Neural cell (in vitro differentiated cells): Measurements from ENCODE around the gene NTRK1. TPM values are rescaled to one million over a fixed set of nuclear protein-coding genes. Genes with fewer than 3 reads are reported as not detected.

Experiments used
- H2AFZ ChIP-seq: fragments of 200-600, 300-800 bp; sonication (generic), shearing (Covaris generic); 2 replicates; pipeline ENCODE4 v1.6.0; 2014; ENCODE audit warnings: low read depth, mild to moderate bottlenecking, antibody characterized with exemption, low read length, moderate library complexity
- H3F3A ChIP-seq: fragments of 200-600 bp; shearing (Covaris generic); 2 replicates; pipeline ENCODE4 v1.6.1; 2016; ENCODE audit warnings: mild to moderate bottlenecking, moderate library complexity, mixed read lengths, antibody characterized with exemption, low read length; ENCODE audit not compliant: insufficient read depth, poor library complexity, severe bottlenecking
- H3K27ac ChIP-seq: fragments of 200-600, 300-800 bp; sonication (generic), shearing (Covaris generic); 2 replicates; pipeline ENCODE4 v1.5.1; 2014; ENCODE audit warnings: mild to moderate bottlenecking, low read length, moderate library complexity
- H3K27me3 ChIP-seq: fragments of 300-800, 200-600 bp; sonication (generic), shearing (Covaris generic); 2 replicates; pipeline ENCODE4 v1.6.0; 2014; ENCODE audit warnings: mild to moderate bottlenecking, low read depth, low read length, moderate library complexity; ENCODE audit not compliant: insufficient read depth
- H3K36me3 ChIP-seq: fragments of 300-800, 200-600 bp; sonication (generic), shearing (Covaris generic); 2 replicates; pipeline ENCODE4 v1.5.1; 2014; ENCODE audit warnings: mild to moderate bottlenecking, antibody characterized with exemption, low read length, moderate library complexity; ENCODE audit not compliant: insufficient read depth
- H3K4me2 ChIP-seq: fragments of 300-800, 200-600 bp; sonication (generic), shearing (Covaris generic); 2 replicates; pipeline ENCODE4 v1.6.0; 2014; ENCODE audit warnings: mild to moderate bottlenecking, low read length
- H3K4me3 ChIP-seq: fragments of 300-800, 200-600 bp; sonication (generic), shearing (Covaris generic); 2 replicates; pipeline ENCODE4 v1.5.1; 2014; ENCODE audit warnings: mild to moderate bottlenecking, low read length, moderate library complexity
- H3K79me2 ChIP-seq: fragments of 200-600 bp; shearing (Covaris generic); replicated peaks from 2 replicates; pipeline ENCODE4 v1.6.0; 2014; ENCODE audit warnings: mild to moderate bottlenecking, low read length, moderate library complexity; ENCODE audit not compliant: insufficient read depth
- H3K9ac ChIP-seq: fragments of 300-800, 200-600 bp; sonication (generic), shearing (Covaris generic); 2 replicates; pipeline ENCODE4 v1.6.1; 2016; ENCODE audit warnings: mild to moderate bottlenecking, low read length, mixed read lengths
- H3K9me2 ChIP-seq: fragments of 200-600 bp; shearing (Covaris generic); 2 replicates; pipeline ENCODE4 v1.6.1; 2016; ENCODE audit warnings: mild to moderate bottlenecking, low read length, mixed read lengths; ENCODE audit not compliant: insufficient read depth
- H3K9me3 ChIP-seq: fragments of 200-600, 300-800 bp; sonication (generic), shearing (Covaris generic); 2 replicates; pipeline ENCODE4 v1.6.1; 2016; ENCODE audit warnings: mild to moderate bottlenecking, mixed run types, low read length, moderate library complexity, mixed read lengths
- H4K20me1 ChIP-seq: fragments of 200-600 bp; shearing (Covaris generic); 2 replicates; pipeline ENCODE4 v1.6.1; 2016; ENCODE audit warnings: mild to moderate bottlenecking, mixed run types; ENCODE audit not compliant: insufficient read depth
- EP300 ChIP-seq: fragments of 450-650 bp; conservative IDR thresholded peaks from 2 replicates; pipeline ENCODE4 v1.6.1; 2014; ENCODE audit warnings: antibody characterized with exemption, mild to moderate bottlenecking, moderate library complexity; ENCODE audit not compliant: poor library complexity, severe bottlenecking
- EZH2 ChIP-seq: fragments of 200-600, 300-800 bp; shearing (Covaris generic), sonication (generic); IDR thresholded peaks from 2 replicates; pipeline ENCODE4 v1.6.1; 2014; ENCODE audit warnings: antibody characterized with exemption, low read length, borderline replicate concordance, mild to moderate bottlenecking; ENCODE audit not compliant: insufficient read depth, poor library complexity, severe bottlenecking
- MXI1 ChIP-seq: fragments of 450-650 bp; conservative IDR thresholded peaks from 2 replicates; pipeline ENCODE4 v1.6.1; 2014; ENCODE audit warnings: antibody characterized with exemption, mild to moderate bottlenecking; ENCODE audit not compliant: poor library complexity, severe bottlenecking
- POLR2AphosphoS5 ChIP-seq: IDR thresholded peaks from 2 replicates; pipeline ENCODE4 v1.6.1; 2012
- RAD21 ChIP-seq: fragments of 450-650 bp; conservative IDR thresholded peaks from 2 replicates; pipeline ENCODE4 v1.6.1; 2014; ENCODE audit warnings: antibody characterized with exemption, mild to moderate bottlenecking, moderate library complexity
- SMC3 ChIP-seq: fragments of 450-650 bp; conservative IDR thresholded peaks from 2 replicates; pipeline ENCODE4 v1.6.1; 2014; ENCODE audit warnings: antibody characterized with exemption, mild to moderate bottlenecking, moderate library complexity; ENCODE audit not compliant: poor library complexity
- TAF1 ChIP-seq: IDR thresholded peaks from 2 replicates; pipeline ENCODE4 v1.6.1; 2012; ENCODE audit warnings: low read depth
- polyA plus RNA-seq: library from polyadenylated mRNA; depleted of rRNA; stranded (reverse); fragments of >200 nt; gene quantifications from 2 replicates; pipeline ENCODE4 v1.2.3, GENCODE V29; 2014
- TF ChIP-seq, protein P1 (sequence below): fragments of 450-650 bp; IDR thresholded peaks from 2 replicates; pipeline ENCODE4 v1.5.1; 2014; ENCODE audit warnings: antibody characterized with exemption, mild to moderate bottlenecking, moderate library complexity; ENCODE audit not compliant: poor library complexity, severe bottlenecking
- TF ChIP-seq, protein P2 (sequence below): IDR thresholded peaks from 2 replicates; pipeline ENCODE4 v1.6.1; 2012; ENCODE audit warnings: borderline replicate concordance

Gene NTRK1
- polyA plus RNA-seq, 1 donor from 2014 or later: 4.9 TPM

DNA sequence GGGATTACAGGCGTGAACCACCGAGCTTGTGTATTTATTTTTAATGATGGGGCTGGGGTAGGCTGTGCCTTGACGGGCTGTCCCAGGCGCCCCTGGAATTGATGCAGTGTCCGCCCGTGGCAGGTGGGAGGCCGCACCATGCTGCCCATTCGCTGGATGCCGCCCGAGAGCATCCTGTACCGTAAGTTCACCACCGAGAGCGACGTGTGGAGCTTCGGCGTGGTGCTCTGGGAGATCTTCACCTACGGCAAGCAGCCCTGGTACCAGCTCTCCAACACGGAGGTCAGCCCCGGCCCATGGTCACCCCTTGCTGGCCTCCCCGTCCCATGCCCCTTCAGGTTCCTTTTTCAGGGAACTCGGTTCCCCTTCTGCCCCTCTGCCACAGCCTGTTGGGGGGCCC lies 19.2 kb downstream of the NTRK1 start:
- H4K20me1 ChIP-seq: no peaks in the 10 kb centered on the region
- no peak overlapping the region for H3K9ac ChIP-seq
- no peak overlapping the region for H2AFZ ChIP-seq
- H3K9me3 ChIP-seq: no peaks in the 10 kb centered on the region
- no peaks in the 10 kb centered on the region for H3K9me2 ChIP-seq
- no peaks in the 10 kb centered on the region for H3F3A ChIP-seq
- no peaks in the 10 kb centered on the region for H3K27me3 ChIP-seq
- H3K4me2 ChIP-seq: no peak overlapping the region
- H3K36me3 ChIP-seq: no peaks in the 10 kb centered on the region
- no peaks in the 10 kb centered on the region for H3K79me2 ChIP-seq
- no peak for TF ChIP-seq SMC3
- TF ChIP-seq EZH2: no peak
- TF ChIP-seq, protein P1, sequence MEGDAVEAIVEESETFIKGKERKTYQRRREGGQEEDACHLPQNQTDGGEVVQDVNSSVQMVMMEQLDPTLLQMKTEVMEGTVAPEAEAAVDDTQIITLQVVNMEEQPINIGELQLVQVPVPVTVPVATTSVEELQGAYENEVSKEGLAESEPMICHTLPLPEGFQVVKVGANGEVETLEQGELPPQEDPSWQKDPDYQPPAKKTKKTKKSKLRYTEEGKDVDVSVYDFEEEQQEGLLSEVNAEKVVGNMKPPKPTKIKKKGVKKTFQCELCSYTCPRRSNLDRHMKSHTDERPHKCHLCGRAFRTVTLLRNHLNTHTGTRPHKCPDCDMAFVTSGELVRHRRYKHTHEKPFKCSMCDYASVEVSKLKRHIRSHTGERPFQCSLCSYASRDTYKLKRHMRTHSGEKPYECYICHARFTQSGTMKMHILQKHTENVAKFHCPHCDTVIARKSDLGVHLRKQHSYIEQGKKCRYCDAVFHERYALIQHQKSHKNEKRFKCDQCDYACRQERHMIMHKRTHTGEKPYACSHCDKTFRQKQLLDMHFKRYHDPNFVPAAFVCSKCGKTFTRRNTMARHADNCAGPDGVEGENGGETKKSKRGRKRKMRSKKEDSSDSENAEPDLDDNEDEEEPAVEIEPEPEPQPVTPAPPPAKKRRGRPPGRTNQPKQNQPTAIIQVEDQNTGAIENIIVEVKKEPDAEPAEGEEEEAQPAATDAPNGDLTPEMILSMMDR: no peak
- TF ChIP-seq TAF1: no peak
- TF ChIP-seq MXI1: no peak
- TF ChIP-seq RAD21: no peak
- TF ChIP-seq, protein P2, sequence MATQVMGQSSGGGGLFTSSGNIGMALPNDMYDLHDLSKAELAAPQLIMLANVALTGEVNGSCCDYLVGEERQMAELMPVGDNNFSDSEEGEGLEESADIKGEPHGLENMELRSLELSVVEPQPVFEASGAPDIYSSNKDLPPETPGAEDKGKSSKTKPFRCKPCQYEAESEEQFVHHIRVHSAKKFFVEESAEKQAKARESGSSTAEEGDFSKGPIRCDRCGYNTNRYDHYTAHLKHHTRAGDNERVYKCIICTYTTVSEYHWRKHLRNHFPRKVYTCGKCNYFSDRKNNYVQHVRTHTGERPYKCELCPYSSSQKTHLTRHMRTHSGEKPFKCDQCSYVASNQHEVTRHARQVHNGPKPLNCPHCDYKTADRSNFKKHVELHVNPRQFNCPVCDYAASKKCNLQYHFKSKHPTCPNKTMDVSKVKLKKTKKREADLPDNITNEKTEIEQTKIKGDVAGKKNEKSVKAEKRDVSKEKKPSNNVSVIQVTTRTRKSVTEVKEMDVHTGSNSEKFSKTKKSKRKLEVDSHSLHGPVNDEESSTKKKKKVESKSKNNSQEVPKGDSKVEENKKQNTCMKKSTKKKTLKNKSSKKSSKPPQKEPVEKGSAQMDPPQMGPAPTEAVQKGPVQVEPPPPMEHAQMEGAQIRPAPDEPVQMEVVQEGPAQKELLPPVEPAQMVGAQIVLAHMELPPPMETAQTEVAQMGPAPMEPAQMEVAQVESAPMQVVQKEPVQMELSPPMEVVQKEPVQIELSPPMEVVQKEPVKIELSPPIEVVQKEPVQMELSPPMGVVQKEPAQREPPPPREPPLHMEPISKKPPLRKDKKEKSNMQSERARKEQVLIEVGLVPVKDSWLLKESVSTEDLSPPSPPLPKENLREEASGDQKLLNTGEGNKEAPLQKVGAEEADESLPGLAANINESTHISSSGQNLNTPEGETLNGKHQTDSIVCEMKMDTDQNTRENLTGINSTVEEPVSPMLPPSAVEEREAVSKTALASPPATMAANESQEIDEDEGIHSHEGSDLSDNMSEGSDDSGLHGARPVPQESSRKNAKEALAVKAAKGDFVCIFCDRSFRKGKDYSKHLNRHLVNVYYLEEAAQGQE: no peak
- TF ChIP-seq EP300: no peak
- TF ChIP-seq POLR2AphosphoS5: no peak
- H3K4me3 ChIP-seq: no peak overlapping the region
- H3K27ac ChIP-seq: no peak overlapping the region

DNA sequence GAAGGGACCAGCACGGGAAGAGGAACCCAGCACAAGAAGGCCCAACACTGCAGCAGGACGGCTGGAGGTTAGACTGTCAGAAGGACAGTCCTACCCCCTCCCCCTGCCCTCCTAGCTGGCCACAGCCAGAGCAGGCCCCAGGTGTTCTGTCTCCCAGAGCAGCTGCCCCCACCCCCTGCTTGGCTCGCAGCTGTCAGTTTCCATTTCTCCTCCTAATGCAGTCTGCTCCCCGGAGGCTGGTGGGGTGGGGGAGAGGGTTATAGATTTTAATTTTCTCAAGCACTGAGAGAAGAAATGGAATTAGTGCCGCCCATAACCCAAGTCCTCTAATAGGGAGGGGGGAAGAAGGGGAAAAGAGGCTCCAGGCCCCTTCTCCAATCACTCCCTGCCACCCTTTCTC lies 19.8 kb downstream of the NTRK1 start:
- no peaks in the 10 kb centered on the region for H3K79me2 ChIP-seq
- no peaks in the 10 kb centered on the region for H3F3A ChIP-seq
- H3K36me3 ChIP-seq: no peaks in the 10 kb centered on the region
- no peaks in the 10 kb centered on the region for H4K20me1 ChIP-seq
- no peak overlapping the region for H3K4me3 ChIP-seq
- no peak overlapping the region for H3K4me2 ChIP-seq
- H3K9ac ChIP-seq: no peak overlapping the region
- TF ChIP-seq RAD21 (no peak), TAF1 (no peak), EP300 (no peak), MXI1 (no peak), EZH2 (no peak), POLR2AphosphoS5 (no peak), SMC3 (no peak)
- TF ChIP-seq, protein P1: no peak
- TF ChIP-seq, protein P2: no peak
- no peak overlapping the region for H3K27ac ChIP-seq
- H2AFZ ChIP-seq: no peak overlapping the region
- H3K27me3 ChIP-seq: no peaks in the 10 kb centered on the region
- no peaks in the 10 kb centered on the region for H3K9me2 ChIP-seq
- H3K9me3 ChIP-seq: no peaks in the 10 kb centered on the region
